ENCODE data around the gene ATN1. TPM values are rescaled to one million over a fixed set of nuclear protein-coding genes. Genes with fewer than 3 reads are reported as not detected.
A peak's percentile ranks its signal among the peaks of the same experiment; 100 is the strongest.

ATN1 gene
- total and polyA plus RNA-seq, 9 of the 15 experiments (the other 6 are each of a cell fraction or from before 2014, with no cell fraction given): 0.15 to 49.8 (median 2.7) TPM

GRCh38 chr12:6937481-6938352 is 10.0 kb downstream of the ATN1 start (continued):
- TF ChIP-seq, protein P1, sequence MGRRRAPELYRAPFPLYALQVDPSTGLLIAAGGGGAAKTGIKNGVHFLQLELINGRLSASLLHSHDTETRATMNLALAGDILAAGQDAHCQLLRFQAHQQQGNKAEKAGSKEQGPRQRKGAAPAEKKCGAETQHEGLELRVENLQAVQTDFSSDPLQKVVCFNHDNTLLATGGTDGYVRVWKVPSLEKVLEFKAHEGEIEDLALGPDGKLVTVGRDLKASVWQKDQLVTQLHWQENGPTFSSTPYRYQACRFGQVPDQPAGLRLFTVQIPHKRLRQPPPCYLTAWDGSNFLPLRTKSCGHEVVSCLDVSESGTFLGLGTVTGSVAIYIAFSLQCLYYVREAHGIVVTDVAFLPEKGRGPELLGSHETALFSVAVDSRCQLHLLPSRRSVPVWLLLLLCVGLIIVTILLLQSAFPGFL (CRISPR knock-in tag; IDR thresholded peaks at IDR 0.05): no peak
- TF ChIP-seq THAP7 (CRISPR knock-in tag; IDR thresholded peaks at IDR 0.05) (peak; percentile 72; the same call in 1 of the 2 replicates), PHF8 (IDR thresholded peaks at IDR 0.05; ENCODE audit: borderline replicate concordance, low read length) (peak; percentile 63; the same call in 1 of the 2 replicates), MED1 (CRISPR knock-in tag; IDR thresholded peaks at IDR 0.05; ENCODE audit: borderline replicate concordance) (no peak), SETDB1 (IDR thresholded peaks at IDR 0.05; ENCODE audit: low read length) (peak; percentile 70), ZNF511 (CRISPR knock-in tag; IDR thresholded peaks at IDR 0.05) (peak; percentile 88; the same call in 1 of the 2 replicates), MGA (IDR thresholded peaks at IDR 0.05) (peak; percentile 85), ADNP (tag; IDR thresholded peaks at IDR 0.05) (no peak), CREB1 (IDR thresholded peaks at IDR 0.05) (peak; percentile 97), CREB1 (CRISPR knock-in tag; IDR thresholded peaks at IDR 0.05) (peak; percentile 97)
- TF ChIP-seq, protein P2, sequence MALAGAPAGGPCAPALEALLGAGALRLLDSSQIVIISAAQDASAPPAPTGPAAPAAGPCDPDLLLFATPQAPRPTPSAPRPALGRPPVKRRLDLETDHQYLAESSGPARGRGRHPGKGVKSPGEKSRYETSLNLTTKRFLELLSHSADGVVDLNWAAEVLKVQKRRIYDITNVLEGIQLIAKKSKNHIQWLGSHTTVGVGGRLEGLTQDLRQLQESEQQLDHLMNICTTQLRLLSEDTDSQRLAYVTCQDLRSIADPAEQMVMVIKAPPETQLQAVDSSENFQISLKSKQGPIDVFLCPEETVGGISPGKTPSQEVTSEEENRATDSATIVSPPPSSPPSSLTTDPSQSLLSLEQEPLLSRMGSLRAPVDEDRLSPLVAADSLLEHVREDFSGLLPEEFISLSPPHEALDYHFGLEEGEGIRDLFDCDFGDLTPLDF (CRISPR knock-in tag; IDR thresholded peaks at IDR 0.05): peak; percentile 92

All from K562 (cell line).